ENCODE data around the gene SWAP70.
A peak's percentile ranks its signal among the peaks of the same experiment; 100 is the strongest.

The SWAP70 gene

DNA sequence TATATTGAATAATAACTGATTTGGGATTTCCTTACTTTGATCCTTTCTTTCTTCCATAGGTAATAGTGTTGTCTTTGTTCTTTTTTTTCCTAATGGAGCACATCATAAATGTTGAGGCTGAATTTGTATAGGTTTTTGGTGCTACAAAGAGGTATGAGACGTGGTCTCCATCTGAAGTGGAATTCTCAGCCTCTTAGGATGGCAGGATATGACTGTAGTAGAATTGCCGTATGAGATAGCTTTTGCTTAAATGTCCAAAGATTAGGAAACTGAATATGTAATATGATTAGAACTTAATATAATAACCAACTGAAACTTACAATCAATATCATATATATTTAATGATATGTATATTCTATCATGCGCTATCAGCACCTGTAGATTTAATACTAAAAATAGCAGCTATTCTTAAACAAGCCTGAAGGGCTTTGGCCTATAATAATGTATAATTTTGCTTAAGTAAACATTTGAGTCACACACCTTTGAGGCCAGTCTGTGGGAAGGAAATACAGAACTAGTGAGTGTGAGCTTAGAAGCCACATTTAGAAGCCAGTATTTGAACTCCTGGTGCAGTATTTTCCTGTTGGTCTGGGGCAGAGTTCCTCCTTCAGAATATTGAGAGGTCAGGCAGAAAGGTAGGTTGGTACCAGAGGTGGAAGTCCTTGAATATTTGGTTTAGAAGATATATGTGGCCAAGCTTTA is 62.6 kb downstream of the SWAP70 start:
- H2AFZ ChIP-seq (ENCODE audit: low read depth, low read length, severe bottlenecking), result no peak overlapping the region
- no peaks in the 10 kb centered on the region for H3K9me2 ChIP-seq (replicated peaks; ENCODE audit: insufficient read depth, low read length)
- H3K79me2 ChIP-seq (ENCODE audit: insufficient read depth, low read length), result peaks cover 96% of the 10 kb centered on the region
- H3F3A ChIP-seq (ENCODE audit: insufficient read depth), result peaks cover 88% of the 10 kb centered on the region
- TF ChIP-seq, protein P1, sequence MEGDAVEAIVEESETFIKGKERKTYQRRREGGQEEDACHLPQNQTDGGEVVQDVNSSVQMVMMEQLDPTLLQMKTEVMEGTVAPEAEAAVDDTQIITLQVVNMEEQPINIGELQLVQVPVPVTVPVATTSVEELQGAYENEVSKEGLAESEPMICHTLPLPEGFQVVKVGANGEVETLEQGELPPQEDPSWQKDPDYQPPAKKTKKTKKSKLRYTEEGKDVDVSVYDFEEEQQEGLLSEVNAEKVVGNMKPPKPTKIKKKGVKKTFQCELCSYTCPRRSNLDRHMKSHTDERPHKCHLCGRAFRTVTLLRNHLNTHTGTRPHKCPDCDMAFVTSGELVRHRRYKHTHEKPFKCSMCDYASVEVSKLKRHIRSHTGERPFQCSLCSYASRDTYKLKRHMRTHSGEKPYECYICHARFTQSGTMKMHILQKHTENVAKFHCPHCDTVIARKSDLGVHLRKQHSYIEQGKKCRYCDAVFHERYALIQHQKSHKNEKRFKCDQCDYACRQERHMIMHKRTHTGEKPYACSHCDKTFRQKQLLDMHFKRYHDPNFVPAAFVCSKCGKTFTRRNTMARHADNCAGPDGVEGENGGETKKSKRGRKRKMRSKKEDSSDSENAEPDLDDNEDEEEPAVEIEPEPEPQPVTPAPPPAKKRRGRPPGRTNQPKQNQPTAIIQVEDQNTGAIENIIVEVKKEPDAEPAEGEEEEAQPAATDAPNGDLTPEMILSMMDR (IDR thresholded peaks at IDR 0.05; ENCODE audit: insufficient read depth, low read length, poor library complexity, severe bottlenecking), result no peak
- no peak for TF ChIP-seq EZH2phosphoT487 (conservative IDR thresholded peaks at IDR 0.05; ENCODE audit: low read length)
- H3K4me3 ChIP-seq (ENCODE audit: insufficient read depth, low read length, poor library complexity, severe bottlenecking), result no peak overlapping the region
- peaks cover 87% of the 10 kb centered on the region for H3K36me3 ChIP-seq (ENCODE audit: low read length)
- H3K27me3 ChIP-seq (ENCODE audit: low read length), result no peaks in the 10 kb centered on the region
- no peak overlapping the region for H3K9ac ChIP-seq (ENCODE audit: low read length)
- H3K4me2 ChIP-seq (ENCODE audit: low read depth, low read length, poor library complexity, severe bottlenecking), result peak overlapping the region; percentile 13
- peaks cover 33% of the 10 kb centered on the region for H4K20me1 ChIP-seq (ENCODE audit: low read depth, low read length)
- H3K27ac ChIP-seq (ENCODE audit: low read depth, low read length), result peak overlapping the region; percentile 58
- H3K9me3 ChIP-seq (ENCODE audit: insufficient read depth, low read length), result no peaks in the 10 kb centered on the region

DNA sequence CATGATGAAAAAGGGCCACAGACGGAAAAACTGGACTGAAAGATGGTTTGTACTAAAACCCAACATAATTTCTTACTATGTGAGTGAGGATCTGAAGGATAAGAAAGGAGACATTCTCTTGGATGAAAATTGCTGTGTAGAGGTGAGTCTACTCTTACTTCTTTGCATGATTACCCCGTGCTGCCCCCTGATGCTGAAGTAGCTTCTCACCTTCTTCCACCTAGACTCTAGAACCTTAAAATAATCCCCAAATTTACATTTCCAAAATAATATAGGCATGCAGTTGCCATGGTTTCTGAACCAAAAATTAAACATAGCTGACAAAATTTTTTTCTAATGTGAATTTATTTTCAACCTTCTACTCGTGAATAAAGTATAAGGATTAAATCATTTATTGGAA is 64.2 kb downstream of the SWAP70 start:
- Histone ChIP-seq H3K27ac (ENCODE audit: low read depth, low read length) (peak overlapping the region; percentile 64), H3K27me3 (ENCODE audit: low read length) (no peaks in the 10 kb centered on the region), H3K79me2 (ENCODE audit: insufficient read depth, low read length) (peaks cover 96% of the 10 kb centered on the region), H3K4me3 (ENCODE audit: insufficient read depth, low read length, poor library complexity, severe bottlenecking) (no peak overlapping the region), H3K36me3 (ENCODE audit: low read length) (peaks cover 89% of the 10 kb centered on the region), H4K20me1 (ENCODE audit: low read depth, low read length) (peaks cover 24% of the 10 kb centered on the region), H3F3A (ENCODE audit: insufficient read depth) (peaks cover 88% of the 10 kb centered on the region), H2AFZ (ENCODE audit: low read depth, low read length, severe bottlenecking) (no peak overlapping the region), H3K9me3 (ENCODE audit: insufficient read depth, low read length) (no peaks in the 10 kb centered on the region), H3K9ac (ENCODE audit: low read length) (no peak overlapping the region), H3K4me2 (ENCODE audit: low read depth, low read length, poor library complexity, severe bottlenecking) (peak overlapping the region; percentile 21), H3K9me2 (replicated peaks; ENCODE audit: insufficient read depth, low read length) (no peaks in the 10 kb centered on the region)
- TF ChIP-seq, protein P1 (IDR thresholded peaks at IDR 0.05; ENCODE audit: insufficient read depth, low read length, poor library complexity, severe bottlenecking), result no peak
- TF ChIP-seq EZH2phosphoT487 (conservative IDR thresholded peaks at IDR 0.05; ENCODE audit: low read length), result no peak

DNA sequence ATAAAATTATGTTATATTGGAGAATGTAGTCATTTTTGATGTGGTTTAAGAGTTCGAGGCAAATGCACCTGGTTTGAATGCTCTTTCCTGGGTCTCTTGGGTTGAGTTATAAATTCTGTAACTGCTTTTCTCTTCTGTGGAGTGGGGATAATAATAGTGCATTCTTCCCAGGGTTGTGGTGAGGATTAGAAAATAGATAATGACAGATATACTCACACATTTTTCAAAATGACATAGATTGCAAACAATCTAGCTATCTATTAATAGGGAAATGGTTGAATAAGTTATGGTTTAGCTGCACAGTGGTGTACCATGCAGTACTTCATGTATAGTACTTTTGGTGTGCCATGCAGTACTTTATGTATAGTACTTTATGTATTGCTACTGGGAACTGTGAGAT is 67.4 kb downstream of the SWAP70 start:
- Histone ChIP-seq H3F3A (ENCODE audit: insufficient read depth) (peaks cover 96% of the 10 kb centered on the region), H3K79me2 (ENCODE audit: insufficient read depth, low read length) (peaks cover 98% of the 10 kb centered on the region), H4K20me1 (ENCODE audit: low read depth, low read length) (peaks cover 33% of the 10 kb centered on the region), H3K4me2 (ENCODE audit: low read depth, low read length, poor library complexity, severe bottlenecking) (no peak overlapping the region), H3K4me3 (ENCODE audit: insufficient read depth, low read length, poor library complexity, severe bottlenecking) (no peak overlapping the region), H3K9me2 (replicated peaks; ENCODE audit: insufficient read depth, low read length) (no peaks in the 10 kb centered on the region), H3K9ac (ENCODE audit: low read length) (no peak overlapping the region), H2AFZ (ENCODE audit: low read depth, low read length, severe bottlenecking) (no peak overlapping the region), H3K9me3 (ENCODE audit: insufficient read depth, low read length) (no peaks in the 10 kb centered on the region), H3K27ac (ENCODE audit: low read depth, low read length) (peak overlapping the region; percentile 64), H3K36me3 (ENCODE audit: low read length) (peaks cover 95% of the 10 kb centered on the region), H3K27me3 (ENCODE audit: low read length) (no peaks in the 10 kb centered on the region)
- no peak for TF ChIP-seq EZH2phosphoT487 (conservative IDR thresholded peaks at IDR 0.05; ENCODE audit: low read length)

DNA sequence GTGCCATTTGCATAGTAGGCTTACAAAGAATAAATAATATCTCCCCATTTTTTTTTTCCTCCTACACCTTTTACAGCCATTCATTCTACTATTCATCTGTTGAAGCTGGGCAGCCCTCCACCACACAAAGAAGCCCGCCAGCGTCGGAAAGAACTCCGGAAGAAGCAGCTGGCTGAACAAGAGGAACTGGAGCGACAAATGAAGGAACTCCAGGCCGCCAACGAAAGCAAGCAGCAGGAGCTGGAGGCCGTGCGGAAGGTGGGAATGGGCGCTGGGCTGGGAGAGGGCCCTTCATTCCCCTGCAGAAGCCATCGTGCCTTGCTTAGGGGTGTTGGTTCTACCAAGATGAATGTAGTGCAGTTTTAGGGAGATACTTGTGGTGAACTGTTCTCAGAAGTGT is 68.6 kb downstream of the SWAP70 start:
- H3K9ac ChIP-seq (ENCODE audit: low read length), result no peak overlapping the region
- H3K79me2 ChIP-seq (ENCODE audit: insufficient read depth, low read length), result peaks cover 98% of the 10 kb centered on the region
- H3K4me3 ChIP-seq (ENCODE audit: insufficient read depth, low read length, poor library complexity, severe bottlenecking), result no peak overlapping the region
- H4K20me1 ChIP-seq (ENCODE audit: low read depth, low read length), result peaks cover 35% of the 10 kb centered on the region
- TF ChIP-seq, protein P1 (IDR thresholded peaks at IDR 0.05; ENCODE audit: insufficient read depth, low read length, poor library complexity, severe bottlenecking), result no peak
- no peak for TF ChIP-seq EZH2phosphoT487 (conservative IDR thresholded peaks at IDR 0.05; ENCODE audit: low read length)
- peaks cover 99% of the 10 kb centered on the region for H3F3A ChIP-seq (ENCODE audit: insufficient read depth)
- H3K9me3 ChIP-seq (ENCODE audit: insufficient read depth, low read length), result no peaks in the 10 kb centered on the region
- H3K36me3 ChIP-seq (ENCODE audit: low read length), result peaks cover 99% of the 10 kb centered on the region
- no peaks in the 10 kb centered on the region for H3K27me3 ChIP-seq (ENCODE audit: low read length)
- no peak overlapping the region for H2AFZ ChIP-seq (ENCODE audit: low read depth, low read length, severe bottlenecking)
- H3K4me2 ChIP-seq (ENCODE audit: low read depth, low read length, poor library complexity, severe bottlenecking), result no peak overlapping the region
- H3K27ac ChIP-seq (ENCODE audit: low read depth, low read length), result 0 out of 2 replicates have a peak overlapping the region, but pooled peaks have one; percentile 3
- H3K9me2 ChIP-seq (replicated peaks; ENCODE audit: insufficient read depth, low read length), result no peaks in the 10 kb centered on the region
